ENCODE measurements around the gene AHNAK. TPM values are rescaled to one million over a fixed set of nuclear protein-coding genes. Genes with fewer than 3 reads are reported as not detected.

The AHNAK gene
- total RNA-seq, 4 donors from 2014 or later, result 374 to 1,261 (median 571) TPM

GRCh38 chr11:62487738-62488551, 58.7 kb downstream of the AHNAK start:
- no peaks in the 10 kb centered on the region for H3K4me1 ChIP-seq
- no peaks in the 10 kb centered on the region for H3K9me3 ChIP-seq
- intact Hi-C loops (cut with DNase I; ENCODE audit: low total_unique reads) (no loop called here), in situ Hi-C loops (cut with MboI; ENCODE audit: low sequenced_read_pairs in 4 of 4) (no loop called here)
- H3K4me3 ChIP-seq, result no peak overlapping the region
- no peak for TF ChIP-seq POLR2A (IDR thresholded peaks at IDR 0.05)
- TF ChIP-seq, protein P1, sequence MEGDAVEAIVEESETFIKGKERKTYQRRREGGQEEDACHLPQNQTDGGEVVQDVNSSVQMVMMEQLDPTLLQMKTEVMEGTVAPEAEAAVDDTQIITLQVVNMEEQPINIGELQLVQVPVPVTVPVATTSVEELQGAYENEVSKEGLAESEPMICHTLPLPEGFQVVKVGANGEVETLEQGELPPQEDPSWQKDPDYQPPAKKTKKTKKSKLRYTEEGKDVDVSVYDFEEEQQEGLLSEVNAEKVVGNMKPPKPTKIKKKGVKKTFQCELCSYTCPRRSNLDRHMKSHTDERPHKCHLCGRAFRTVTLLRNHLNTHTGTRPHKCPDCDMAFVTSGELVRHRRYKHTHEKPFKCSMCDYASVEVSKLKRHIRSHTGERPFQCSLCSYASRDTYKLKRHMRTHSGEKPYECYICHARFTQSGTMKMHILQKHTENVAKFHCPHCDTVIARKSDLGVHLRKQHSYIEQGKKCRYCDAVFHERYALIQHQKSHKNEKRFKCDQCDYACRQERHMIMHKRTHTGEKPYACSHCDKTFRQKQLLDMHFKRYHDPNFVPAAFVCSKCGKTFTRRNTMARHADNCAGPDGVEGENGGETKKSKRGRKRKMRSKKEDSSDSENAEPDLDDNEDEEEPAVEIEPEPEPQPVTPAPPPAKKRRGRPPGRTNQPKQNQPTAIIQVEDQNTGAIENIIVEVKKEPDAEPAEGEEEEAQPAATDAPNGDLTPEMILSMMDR (IDR thresholded peaks at IDR 0.05 in 4 of 5, conservative IDR thresholded peaks at IDR 0.05 in 1 of 5), result no peak
- no peak for DNase-seq
- H3K27ac ChIP-seq, result no peak overlapping the region
- H3K27me3 ChIP-seq, result no peaks in the 10 kb centered on the region
- H3K36me3 ChIP-seq, result no peaks in the 10 kb centered on the region
- ATAC-seq, result no peak

DNA sequence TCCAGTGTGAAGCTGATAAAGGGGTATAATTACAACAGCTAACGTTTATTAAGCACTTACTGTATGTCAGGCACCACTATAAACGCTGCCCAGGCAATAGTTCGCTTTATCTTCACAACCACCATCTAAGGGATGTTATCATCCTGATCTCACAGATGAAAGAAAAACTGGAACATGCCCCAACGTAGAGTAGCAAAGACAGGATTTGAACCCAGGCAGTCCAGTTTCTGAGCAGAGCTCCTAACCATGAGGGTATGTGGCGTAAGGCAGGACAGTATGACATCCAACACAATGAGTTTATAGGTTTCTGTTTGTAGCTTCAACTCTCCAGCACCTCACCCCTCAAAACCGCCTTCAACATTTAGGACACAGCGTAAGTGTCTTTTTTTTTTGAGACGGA, 59.5 kb downstream of the AHNAK start:
- no peak overlapping the region for H3K27ac ChIP-seq
- H3K36me3 ChIP-seq, result no peaks in the 10 kb centered on the region
- H3K4me1 ChIP-seq, result no peaks in the 10 kb centered on the region
- intact Hi-C loops (cut with DNase I; ENCODE audit: low total_unique reads), result no loop called here
- DNase-seq, result no peak
- no peaks in the 10 kb centered on the region for H3K9me3 ChIP-seq
- in situ Hi-C loops (cut with MboI; ENCODE audit: low sequenced_read_pairs in 4 of 4), result no loop called here
- no peak for TF ChIP-seq POLR2A (IDR thresholded peaks at IDR 0.05)
- TF ChIP-seq, protein P1 (IDR thresholded peaks at IDR 0.05 in 4 of 5, conservative IDR thresholded peaks at IDR 0.05 in 1 of 5), result no peak
- no peaks in the 10 kb centered on the region for H3K27me3 ChIP-seq
- no peak for ATAC-seq
- H3K4me3 ChIP-seq, result no peak overlapping the region

DNA sequence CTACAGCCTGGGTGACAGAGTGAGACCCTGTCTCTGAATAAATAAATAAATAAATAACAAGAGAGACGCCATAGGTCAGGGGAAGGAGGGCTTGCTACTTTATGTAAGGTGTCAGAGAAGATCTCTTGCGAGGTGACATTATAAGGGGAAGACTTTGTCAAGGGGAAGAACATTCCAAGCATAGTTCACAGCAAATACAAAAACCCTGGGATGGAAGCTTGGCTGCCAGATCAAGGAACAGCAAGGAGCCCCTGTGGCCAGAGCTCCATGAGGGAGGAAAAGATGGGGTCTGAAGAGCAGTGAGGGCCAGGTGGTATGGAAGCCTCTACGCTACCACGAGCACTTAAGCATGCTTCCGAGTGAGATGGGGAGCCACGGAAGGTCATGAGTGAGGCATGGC, 62.3 kb downstream of the AHNAK start:
- DNase-seq, result no peak
- TF ChIP-seq, protein P1 (IDR thresholded peaks at IDR 0.05 in 4 of 5, conservative IDR thresholded peaks at IDR 0.05 in 1 of 5), result no peak
- no peak for TF ChIP-seq POLR2A (IDR thresholded peaks at IDR 0.05)
- Histone ChIP-seq H3K4me3 (no peak overlapping the region), H3K36me3 (no peaks in the 10 kb centered on the region), H3K27ac (no peak overlapping the region), H3K4me1 (no peaks in the 10 kb centered on the region), H3K9me3 (no peaks in the 10 kb centered on the region), H3K27me3 (no peaks in the 10 kb centered on the region)
- in situ Hi-C loops (cut with MboI; ENCODE audit: low sequenced_read_pairs in 4 of 4), result no loop called here
- no peak for ATAC-seq
- intact Hi-C loops (cut with DNase I; ENCODE audit: low total_unique reads), result no loop called here

- no peaks in the 10 kb centered on the region for H3K27me3 ChIP-seq
- intact Hi-C loops (cut with DNase I; ENCODE audit: low total_unique reads) (no loop called here), in situ Hi-C loops (cut with MboI; ENCODE audit: low sequenced_read_pairs in 4 of 4) (no loop called here)
- DNase-seq (no peak), ATAC-seq (no peak)
- H3K9me3 ChIP-seq, result no peaks in the 10 kb centered on the region
- TF ChIP-seq, protein P1 (IDR thresholded peaks at IDR 0.05 in 4 of 5, conservative IDR thresholded peaks at IDR 0.05 in 1 of 5), result no peak
- TF ChIP-seq POLR2A (IDR thresholded peaks at IDR 0.05), result no peak
- H3K36me3 ChIP-seq, result no peaks in the 10 kb centered on the region
- no peak overlapping the region for H3K4me3 ChIP-seq
- H3K4me1 ChIP-seq, result no peaks in the 10 kb centered on the region
- H3K27ac ChIP-seq, result no peak overlapping the region
Observed at GRCh38 chr11:62482753-62483152, 63.9 kb downstream of the AHNAK start.
